ENCODE data around the gene LMO1. TPM values are rescaled to one million over a fixed set of nuclear protein-coding genes. Genes with fewer than 3 reads are reported as not detected.
A peak's percentile ranks its signal among the peaks of the same experiment; 100 is the strongest.

LMO1 gene
- total RNA-seq, 1 donor from 2014 or later = 0.43 TPM

DNA sequence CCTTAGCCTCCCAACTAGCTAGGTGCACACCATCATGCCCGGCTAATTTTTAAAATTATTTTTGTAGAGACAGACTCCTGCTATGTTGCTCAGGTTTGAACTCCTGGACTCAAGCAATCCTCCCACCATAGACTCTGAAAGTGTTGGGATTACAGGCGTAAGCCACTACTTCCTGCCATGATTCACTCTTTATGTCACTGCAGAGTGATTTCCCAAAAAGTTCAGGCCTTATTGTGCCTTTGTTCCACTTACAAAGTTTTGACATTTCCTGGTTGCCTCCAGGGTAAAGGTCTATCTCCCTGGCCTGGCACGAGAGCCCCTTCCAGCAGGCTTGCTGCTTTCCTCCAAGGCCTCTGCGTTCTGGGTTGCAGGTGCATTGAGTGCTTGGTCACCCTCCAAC is 50.3 kb downstream of the LMO1 start:
- no peaks in the 10 kb centered on the region for H3K36me3 Mint-ChIP-seq (ENCODE audit: insufficient read depth)
- H3K4me1 Mint-ChIP-seq (ENCODE audit: low read depth) = peaks cover 2% of the 10 kb centered on the region
- H3K27me3 Mint-ChIP-seq = peaks cover 37% of the 10 kb centered on the region
- TF ChIP-seq CTCF (IDR thresholded peaks at IDR 0.05; ENCODE audit: unreplicated experiment) = no peak
- H3K9me3 Mint-ChIP-seq (ENCODE audit: low read depth) = no peaks in the 10 kb centered on the region
- no peak for DNase-seq (ENCODE audit: low spot score, unreplicated experiment)
- no peak overlapping the region for H3K4me3 Mint-ChIP-seq (ENCODE audit: low read depth)
- H3K27ac Mint-ChIP-seq = no peak overlapping the region

- DNase-seq (ENCODE audit: low spot score, unreplicated experiment) = no peak
- H3K27me3 Mint-ChIP-seq = peaks cover 31% of the 10 kb centered on the region
- no peak overlapping the region for H3K4me3 Mint-ChIP-seq (ENCODE audit: low read depth)
- TF ChIP-seq CTCF (IDR thresholded peaks at IDR 0.05; ENCODE audit: unreplicated experiment) = peak; percentile 48
- peaks cover 3% of the 10 kb centered on the region for H3K4me1 Mint-ChIP-seq (ENCODE audit: low read depth)
- H3K36me3 Mint-ChIP-seq (ENCODE audit: insufficient read depth) = no peaks in the 10 kb centered on the region
- no peaks in the 10 kb centered on the region for H3K9me3 Mint-ChIP-seq (ENCODE audit: low read depth)
- no peak overlapping the region for H3K27ac Mint-ChIP-seq
Observed at GRCh38 chr11:8209208-8209807, 54.4 kb downstream of the LMO1 start.

DNA sequence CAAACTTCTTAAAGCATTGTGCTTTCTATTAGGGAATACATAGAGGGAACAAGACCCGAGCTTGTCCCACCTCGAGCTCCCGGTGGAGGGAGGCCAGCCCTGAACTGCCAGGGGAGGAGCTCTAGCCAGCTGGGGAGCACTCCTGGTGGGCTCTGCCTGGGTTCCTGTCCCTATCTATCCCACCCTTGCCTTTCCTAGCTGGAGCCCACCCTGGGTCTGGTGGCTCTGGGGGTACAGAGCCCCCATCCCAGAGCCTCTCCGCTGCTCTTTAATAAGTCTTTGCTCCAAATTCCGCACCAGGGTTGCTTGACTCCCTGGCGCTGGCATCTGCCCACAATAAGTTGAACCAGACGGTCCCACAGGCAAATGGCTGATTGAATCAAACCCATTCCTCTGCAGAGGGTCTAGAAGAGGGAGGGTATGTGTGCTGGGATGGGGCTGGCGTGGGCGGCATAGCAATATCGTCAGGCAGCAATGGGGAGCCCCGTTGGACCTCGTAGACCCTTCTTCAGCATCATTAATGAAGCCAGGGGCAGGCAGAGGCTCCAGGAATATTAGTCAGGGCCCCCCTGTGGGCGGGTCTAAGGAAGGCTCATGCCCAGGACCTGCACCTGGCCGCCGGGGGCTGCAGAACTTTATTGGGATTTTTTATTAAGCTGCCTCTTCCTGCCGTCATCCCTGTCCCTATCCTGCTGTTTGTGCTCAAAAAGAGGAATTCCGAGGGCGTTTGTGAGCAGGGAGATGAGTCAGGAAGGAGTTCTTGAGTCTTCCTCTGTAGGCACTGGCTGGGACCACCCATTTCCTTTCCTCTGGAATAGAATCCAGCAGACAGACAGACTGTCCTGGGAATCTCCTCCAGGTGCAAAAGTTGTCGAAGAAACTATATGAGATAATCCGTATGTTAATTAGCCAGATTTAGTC is 56.3 kb downstream of the LMO1 start:
- H3K9me3 Mint-ChIP-seq (ENCODE audit: low read depth) = no peaks in the 10 kb centered on the region
- peaks cover 30% of the 10 kb centered on the region for H3K27me3 Mint-ChIP-seq
- no peak for DNase-seq (ENCODE audit: low spot score, unreplicated experiment)
- H3K4me1 Mint-ChIP-seq (ENCODE audit: low read depth) = peaks cover 1% of the 10 kb centered on the region
- no peaks in the 10 kb centered on the region for H3K36me3 Mint-ChIP-seq (ENCODE audit: insufficient read depth)
- no peak for TF ChIP-seq CTCF (IDR thresholded peaks at IDR 0.05; ENCODE audit: unreplicated experiment)
- no peak overlapping the region for H3K4me3 Mint-ChIP-seq (ENCODE audit: low read depth)
- no peak overlapping the region for H3K27ac Mint-ChIP-seq

DNA sequence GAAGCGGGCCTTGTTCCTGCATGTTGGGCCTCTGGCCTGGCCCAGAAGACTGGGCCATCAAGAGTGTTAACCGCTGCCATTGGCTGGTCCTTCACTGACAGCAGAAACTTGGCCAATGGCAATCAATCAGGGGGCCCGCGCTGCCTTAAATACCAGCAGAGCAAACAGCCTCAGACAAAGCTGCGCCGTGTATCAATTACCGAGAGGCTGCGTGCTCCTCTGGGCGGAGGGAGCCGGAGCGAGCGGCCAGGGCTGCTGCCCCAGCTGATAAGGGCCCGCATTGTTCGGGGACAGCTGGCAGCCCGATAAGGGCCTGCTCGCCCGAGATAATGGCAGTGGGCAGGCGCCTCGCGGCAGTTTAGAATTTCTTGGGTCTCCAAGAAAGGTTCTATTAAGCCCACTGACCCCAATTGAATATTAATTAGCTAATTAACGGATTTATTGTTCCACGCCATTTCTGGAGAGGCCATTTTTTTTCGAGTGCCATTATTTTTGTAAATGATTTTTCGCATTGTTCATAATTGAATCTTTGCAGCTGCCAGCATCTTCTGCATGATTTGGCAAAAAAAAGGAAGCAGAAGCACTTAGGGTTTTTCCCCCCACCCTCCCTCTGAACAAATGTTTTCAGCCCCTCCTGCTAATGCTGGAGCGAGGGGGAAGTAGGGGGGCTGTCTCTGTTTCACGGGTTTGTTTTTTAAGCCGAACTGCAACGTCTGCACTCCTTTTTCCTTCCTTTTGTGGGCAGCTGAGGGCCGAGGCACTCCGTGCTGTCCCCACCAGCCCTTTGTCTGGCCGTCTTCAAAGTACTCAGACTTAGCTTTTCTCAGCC is 57.2 kb downstream of the LMO1 start:
- Mint-ChIP-seq H3K9me3 (ENCODE audit: low read depth) (no peaks in the 10 kb centered on the region), H3K4me3 (ENCODE audit: low read depth) (peak overlapping the region; percentile 29), H3K27ac (no peak overlapping the region), H3K27me3 (peaks cover 27% of the 10 kb centered on the region), H3K4me1 (ENCODE audit: low read depth) (peaks cover 1% of the 10 kb centered on the region), H3K36me3 (ENCODE audit: insufficient read depth) (no peaks in the 10 kb centered on the region)
- DNase-seq (ENCODE audit: low spot score, unreplicated experiment) = no peak
- TF ChIP-seq CTCF (IDR thresholded peaks at IDR 0.05; ENCODE audit: unreplicated experiment) = no peak

DNA sequence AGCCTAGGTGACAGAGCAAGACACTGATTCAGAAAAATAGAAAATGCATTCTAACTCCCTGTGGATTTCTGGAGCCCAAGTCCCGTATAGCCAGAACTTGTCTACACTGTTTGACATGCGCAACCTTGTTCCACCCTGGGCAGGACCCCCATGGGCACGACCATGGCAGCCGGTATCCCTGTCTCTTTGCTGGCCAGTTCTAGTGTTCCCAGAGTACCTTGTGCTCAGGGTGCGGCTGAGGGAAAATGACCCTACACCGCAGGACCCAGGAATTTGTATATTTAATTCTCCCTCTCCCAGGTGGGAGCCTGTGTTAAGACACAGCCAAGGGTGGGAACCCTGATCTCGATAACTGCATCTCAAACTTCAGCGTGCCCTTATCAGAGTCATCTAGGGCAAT is 58.1 kb downstream of the LMO1 start:
- peaks cover 22% of the 10 kb centered on the region for H3K27me3 Mint-ChIP-seq
- H3K4me3 Mint-ChIP-seq (ENCODE audit: low read depth) = no peak overlapping the region
- H3K9me3 Mint-ChIP-seq (ENCODE audit: low read depth) = no peaks in the 10 kb centered on the region
- TF ChIP-seq CTCF (IDR thresholded peaks at IDR 0.05; ENCODE audit: unreplicated experiment) = no peak
- peaks cover 1% of the 10 kb centered on the region for H3K4me1 Mint-ChIP-seq (ENCODE audit: low read depth)
- no peak for DNase-seq (ENCODE audit: low spot score, unreplicated experiment)
- no peaks in the 10 kb centered on the region for H3K36me3 Mint-ChIP-seq (ENCODE audit: insufficient read depth)
- no peak overlapping the region for H3K27ac Mint-ChIP-seq

All from progenitor cell of endocrine pancreas (in vitro differentiated cells).